MCF 10A (cell line): ENCODE data around the gene SDHAF3. TPM values are rescaled to one million over a fixed set of nuclear protein-coding genes. Genes with fewer than 3 reads are reported as not detected.

Experiments used
- BruUV-seq: library from RNA; stranded (reverse); fragments of 400-500 nt; replicated peaks from 2 replicates; lab custom pipeline; 2021; lab: Mats Ljungman, UMichigan
- CTCF ChIA-PET: fragments of 300-600 bp; sonication (Branson Sonifier 250); formaldehyde crosslinking; extraction: SDS; loops from one replicate; lab custom pipeline; 2021; ENCODE audit warnings: antibody characterized with exemption, inconsistent platforms; lab: Yijun Ruan, JAX
- POLR2A ChIA-PET: fragments of 300-600, 350-650 bp; sonication (Branson Sonifier 250); formaldehyde crosslinking; extraction: SDS; loops from one replicate; lab custom pipeline; 2020; ENCODE audit warnings: antibody characterized with exemption, inconsistent platforms; lab: Yijun Ruan, JAX
- DNase-seq: peaks from one replicate; pipeline ENCODE4 v3.0.0-alpha.2; 2018; ENCODE audit not compliant: unreplicated experiment
- H3K27ac Mint-ChIP-seq: one replicate; pipeline ENCODE4 v1.8.0; 2022; ENCODE audit warnings: mild to moderate bottlenecking, low read depth, mixed read lengths; ENCODE audit not compliant: unreplicated experiment
- H3K27me3 Mint-ChIP-seq: one replicate; pipeline ENCODE4 v1.8.0; 2022; ENCODE audit warnings: mixed read lengths; ENCODE audit not compliant: insufficient read depth, unreplicated experiment
- H3K36me3 Mint-ChIP-seq: one replicate; pipeline ENCODE4 v1.8.0; 2022; ENCODE audit warnings: mild to moderate bottlenecking, moderate library complexity, mixed read lengths; ENCODE audit not compliant: insufficient read depth, unreplicated experiment
- H3K4me1 Mint-ChIP-seq: one replicate; pipeline ENCODE4 v1.8.0; 2022; ENCODE audit warnings: mixed read lengths; ENCODE audit not compliant: insufficient read depth, unreplicated experiment
- H3K4me3 Mint-ChIP-seq: one replicate; pipeline ENCODE4 v1.8.0; 2022; ENCODE audit warnings: mild to moderate bottlenecking, moderate library complexity, mixed read lengths; ENCODE audit not compliant: unreplicated experiment
- H3K9me3 Mint-ChIP-seq: one replicate; pipeline ENCODE4 v1.8.0; 2022; ENCODE audit warnings: mixed read lengths; ENCODE audit not compliant: unreplicated experiment
- intact Hi-C: fragments of 100-400 bp; cut with micrococcal nuclease; formaldehyde crosslinking; loops from 2 replicates; pipeline ENCODE4 v1.14.1; 2022
- total RNA-seq: library from RNA; stranded (reverse); gene quantifications from 2 replicates; pipeline ENCODE4 v1.2.3, GENCODE V29; 2022
- TF ChIP-seq, protein P1 (sequence below): fragments of 200-600 bp; IDR thresholded peaks from one replicate; pipeline ENCODE4 v1.8.0; 2022; ENCODE audit warnings: antibody characterized with exemption, mild to moderate bottlenecking; ENCODE audit not compliant: unreplicated experiment

Gene SDHAF3
- total RNA-seq, 1 experiment from 2014 or later = 12.3 TPM

DNA sequence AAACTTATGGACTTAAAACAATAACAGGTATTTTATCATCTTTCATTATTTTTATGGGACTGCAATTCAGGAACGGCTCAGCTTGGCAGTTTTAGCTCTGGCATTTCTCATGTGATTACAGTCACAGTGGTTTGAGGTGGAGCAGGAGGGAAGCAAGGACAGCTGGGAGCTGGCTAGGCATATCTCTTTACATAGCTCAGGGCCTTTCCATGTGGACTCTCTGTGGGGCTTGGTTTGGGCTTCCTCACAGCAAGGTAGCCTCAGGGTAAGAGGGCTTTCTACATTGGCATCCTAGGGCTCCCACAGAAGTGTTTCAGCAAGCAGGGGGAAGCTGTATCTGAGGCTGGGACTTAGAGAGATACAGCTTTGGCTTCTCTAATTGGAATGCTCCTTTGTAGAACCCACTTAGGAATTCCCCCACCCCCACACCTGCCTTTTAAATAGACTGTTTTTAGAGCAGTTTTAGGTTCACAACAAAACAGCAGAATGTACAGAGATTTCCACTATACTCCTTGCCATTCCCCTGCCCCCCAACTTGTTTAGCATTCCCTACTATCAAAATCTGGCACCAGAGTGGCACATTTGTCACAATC, 26.6 kb upstream of the SDHAF3 start:
- no peaks in the 10 kb centered on the region for H3K36me3 Mint-ChIP-seq
- H3K4me3 Mint-ChIP-seq = no peak overlapping the region
- no peaks in the 10 kb centered on the region for H3K9me3 Mint-ChIP-seq
- no peaks in the 10 kb centered on the region for H3K4me1 Mint-ChIP-seq
- no peak for DNase-seq
- H3K27me3 Mint-ChIP-seq = peaks cover 73% of the 10 kb centered on the region
- ChIA-PET CTCF (interaction anchor here (0.7 to 1.6 kb wide), 2 partner anchors 14 to 26 kb away, joined by 4 to 5 read pairs; no protein-coding TSS in a partner anchor), POLR2A (interaction anchor here (1.2 kb wide), 1 partner anchor 17 kb away, joined by 4 read pairs; no protein-coding TSS in a partner anchor)
- TF ChIP-seq, protein P1, sequence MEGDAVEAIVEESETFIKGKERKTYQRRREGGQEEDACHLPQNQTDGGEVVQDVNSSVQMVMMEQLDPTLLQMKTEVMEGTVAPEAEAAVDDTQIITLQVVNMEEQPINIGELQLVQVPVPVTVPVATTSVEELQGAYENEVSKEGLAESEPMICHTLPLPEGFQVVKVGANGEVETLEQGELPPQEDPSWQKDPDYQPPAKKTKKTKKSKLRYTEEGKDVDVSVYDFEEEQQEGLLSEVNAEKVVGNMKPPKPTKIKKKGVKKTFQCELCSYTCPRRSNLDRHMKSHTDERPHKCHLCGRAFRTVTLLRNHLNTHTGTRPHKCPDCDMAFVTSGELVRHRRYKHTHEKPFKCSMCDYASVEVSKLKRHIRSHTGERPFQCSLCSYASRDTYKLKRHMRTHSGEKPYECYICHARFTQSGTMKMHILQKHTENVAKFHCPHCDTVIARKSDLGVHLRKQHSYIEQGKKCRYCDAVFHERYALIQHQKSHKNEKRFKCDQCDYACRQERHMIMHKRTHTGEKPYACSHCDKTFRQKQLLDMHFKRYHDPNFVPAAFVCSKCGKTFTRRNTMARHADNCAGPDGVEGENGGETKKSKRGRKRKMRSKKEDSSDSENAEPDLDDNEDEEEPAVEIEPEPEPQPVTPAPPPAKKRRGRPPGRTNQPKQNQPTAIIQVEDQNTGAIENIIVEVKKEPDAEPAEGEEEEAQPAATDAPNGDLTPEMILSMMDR = no peak
- intact Hi-C loops = no loop called here
- H3K27ac Mint-ChIP-seq = no peak overlapping the region
- BruUV-seq = no TSS peak

DNA sequence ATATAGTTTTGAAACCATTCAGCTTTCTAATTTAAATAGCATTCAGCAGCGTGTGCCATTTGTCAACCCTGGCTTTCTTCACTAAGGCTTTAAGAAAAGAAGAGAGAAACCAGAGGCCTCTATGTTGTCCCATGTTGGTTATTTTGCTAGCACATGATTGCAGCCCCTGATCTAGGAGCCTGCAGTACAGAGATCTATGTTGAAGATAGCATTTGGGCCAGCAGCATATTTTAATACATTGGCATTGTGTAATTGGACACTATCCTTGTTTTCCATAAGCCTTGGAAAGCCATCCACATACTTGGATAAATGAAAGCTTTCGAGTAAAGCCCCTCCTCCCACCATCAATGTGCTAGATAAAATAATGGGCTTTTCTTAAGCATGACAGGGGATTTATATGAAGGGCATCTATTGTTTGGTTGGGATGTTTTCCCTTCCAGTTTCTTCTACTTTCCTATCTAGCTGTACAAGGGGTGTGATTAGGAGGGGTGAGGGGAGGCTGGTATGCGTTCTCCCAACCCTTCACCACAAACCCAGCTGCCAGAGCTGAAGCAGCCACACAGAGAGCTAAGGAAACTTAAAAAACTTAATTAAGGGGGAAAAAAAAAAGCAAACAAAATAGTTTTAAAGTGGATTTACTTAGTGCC, 23.1 kb upstream of the SDHAF3 start:
- peaks cover 40% of the 10 kb centered on the region for H3K27me3 Mint-ChIP-seq
- no TSS peak for BruUV-seq
- H3K4me1 Mint-ChIP-seq = no peaks in the 10 kb centered on the region
- H3K9me3 Mint-ChIP-seq = no peaks in the 10 kb centered on the region
- no peak overlapping the region for H3K27ac Mint-ChIP-seq
- ChIA-PET POLR2A (no interaction called here), CTCF (interaction anchor here (1.1 to 3.0 kb wide), 4 partner anchors 10 to 919 kb away, joined by 3 to 13 read pairs (median 9); partner anchors contain the start of gene SDHAF3)
- intact Hi-C loops = no loop called here
- H3K36me3 Mint-ChIP-seq = no peaks in the 10 kb centered on the region
- H3K4me3 Mint-ChIP-seq = no peak overlapping the region
- TF ChIP-seq, protein P1 = no peak
- DNase-seq = no peak

DNA sequence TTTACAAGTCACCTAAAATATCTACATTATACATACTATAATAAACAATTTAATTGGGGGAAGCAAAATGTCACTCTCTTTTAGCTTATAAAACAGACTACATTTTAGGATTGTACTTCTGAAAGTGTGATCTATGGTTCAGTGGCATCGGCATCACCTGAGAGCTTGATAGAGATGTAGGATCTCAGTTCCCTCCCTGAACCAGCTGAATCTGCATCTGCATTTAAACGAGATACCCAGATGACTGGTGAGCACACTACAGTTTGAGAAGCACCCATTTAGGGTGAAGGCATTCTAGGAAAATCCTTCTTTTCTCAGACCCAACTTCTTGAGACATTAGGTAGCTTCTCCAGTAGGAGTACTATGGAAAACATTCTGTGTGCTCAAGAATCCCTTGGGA, 21.5 kb upstream of the SDHAF3 start:
- TF ChIP-seq, protein P1 = no peak
- POLR2A ChIA-PET = no interaction called here

DNA sequence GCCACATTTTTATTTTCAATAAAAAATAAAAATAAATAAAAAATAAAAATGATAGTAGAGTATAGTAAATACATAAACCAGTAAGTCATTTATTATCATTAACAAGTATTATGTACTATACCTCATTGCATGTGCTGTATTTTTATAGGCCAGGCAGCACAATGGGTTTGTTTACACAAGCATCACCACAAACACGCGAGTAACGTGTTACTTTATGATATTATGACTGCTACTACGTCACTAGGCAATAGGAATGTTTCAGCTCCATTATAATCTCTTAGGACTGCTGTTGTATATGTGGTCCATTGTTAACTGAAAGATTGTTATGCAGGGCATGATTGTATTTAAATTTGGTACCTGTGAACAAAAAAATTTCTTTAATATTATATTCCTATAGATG, 20.8 kb upstream of the SDHAF3 start:
- Mint-ChIP-seq H3K36me3 (no peaks in the 10 kb centered on the region), H3K4me3 (no peak overlapping the region), H3K27ac (no peak overlapping the region), H3K9me3 (no peaks in the 10 kb centered on the region), H3K4me1 (no peaks in the 10 kb centered on the region), H3K27me3 (peaks cover 40% of the 10 kb centered on the region)
- ChIA-PET POLR2A (no interaction called here), CTCF (interaction anchor here (0.7 to 3.0 kb wide), 4 partner anchors 8 to 1225 kb away, joined by 3 to 13 read pairs (median 6); partner anchors contain the start of gene SDHAF3)
- intact Hi-C loops = no loop called here
- no peak for DNase-seq
- TF ChIP-seq, protein P1 = no peak
- BruUV-seq = no TSS peak

More for the DNA sequence above, 21.5 kb upstream of the SDHAF3 start:
- Mint-ChIP-seq H3K36me3 (no peaks in the 10 kb centered on the region), H3K27me3 (peaks cover 40% of the 10 kb centered on the region), H3K9me3 (no peaks in the 10 kb centered on the region), H3K4me3 (no peak overlapping the region), H3K4me1 (no peaks in the 10 kb centered on the region), H3K27ac (no peak overlapping the region)
- no peak for DNase-seq
- CTCF ChIA-PET = interaction anchor here (0.7 to 3.0 kb wide), 5 partner anchors 9 to 1224 kb away, joined by 3 to 13 read pairs (median 3); partner anchors contain the start of gene SDHAF3
- intact Hi-C loops = no loop called here
- BruUV-seq = no TSS peak
